Suprapubic skin (tissue), 3 donors: ENCODE results near the gene DAAM2.

Experiments
- POLR2A ChIP-seq, 2 donors: fragments of 450-650 bp; IDR thresholded peaks; one replicate each; pipeline ENCODE4 v1.6.1; 2017; ENCODE audit warnings: antibody characterized with exemption in 2 of 2, mild to moderate bottlenecking in 2 of 2, moderate library complexity in 2 of 2
- TF ChIP-seq, protein P1 (sequence below), 2 donors: fragments of 200-600 bp in 1 of 2; fragments of 450-650 bp in 1 of 2; sonication (generic) in 1 of 2; IDR thresholded peaks; one replicate each; pipeline ENCODE4 v1.5.1; 2016 to 2019; ENCODE audit warnings: antibody characterized with exemption in 2 of 2, mild to moderate bottlenecking in 1 of 2, moderate library complexity in 1 of 2

DNA sequence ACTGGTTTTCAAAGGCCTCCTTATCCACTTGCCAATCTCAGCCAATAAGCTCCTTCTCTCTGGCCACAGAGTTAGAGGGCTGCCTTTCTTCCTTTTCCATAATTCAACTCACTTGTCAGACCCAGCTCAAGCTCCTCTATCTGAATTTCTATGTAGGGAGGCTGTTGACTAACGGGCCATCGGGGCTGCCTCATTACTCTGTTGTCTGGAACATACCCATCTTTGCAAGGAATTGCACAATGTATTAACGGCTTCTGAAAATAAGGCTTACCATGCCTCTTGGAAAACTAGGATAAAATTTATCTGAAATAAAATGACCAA, 38.5 kb upstream of the DAAM2 start:
- TF ChIP-seq POLR2A (IDR thresholded peaks at IDR 0.05) = no peak
- TF ChIP-seq, protein P1, sequence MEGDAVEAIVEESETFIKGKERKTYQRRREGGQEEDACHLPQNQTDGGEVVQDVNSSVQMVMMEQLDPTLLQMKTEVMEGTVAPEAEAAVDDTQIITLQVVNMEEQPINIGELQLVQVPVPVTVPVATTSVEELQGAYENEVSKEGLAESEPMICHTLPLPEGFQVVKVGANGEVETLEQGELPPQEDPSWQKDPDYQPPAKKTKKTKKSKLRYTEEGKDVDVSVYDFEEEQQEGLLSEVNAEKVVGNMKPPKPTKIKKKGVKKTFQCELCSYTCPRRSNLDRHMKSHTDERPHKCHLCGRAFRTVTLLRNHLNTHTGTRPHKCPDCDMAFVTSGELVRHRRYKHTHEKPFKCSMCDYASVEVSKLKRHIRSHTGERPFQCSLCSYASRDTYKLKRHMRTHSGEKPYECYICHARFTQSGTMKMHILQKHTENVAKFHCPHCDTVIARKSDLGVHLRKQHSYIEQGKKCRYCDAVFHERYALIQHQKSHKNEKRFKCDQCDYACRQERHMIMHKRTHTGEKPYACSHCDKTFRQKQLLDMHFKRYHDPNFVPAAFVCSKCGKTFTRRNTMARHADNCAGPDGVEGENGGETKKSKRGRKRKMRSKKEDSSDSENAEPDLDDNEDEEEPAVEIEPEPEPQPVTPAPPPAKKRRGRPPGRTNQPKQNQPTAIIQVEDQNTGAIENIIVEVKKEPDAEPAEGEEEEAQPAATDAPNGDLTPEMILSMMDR (IDR thresholded peaks at IDR 0.05) = no peak
